GM12878 (cell line): Measurements from ENCODE around the gene POLE4. TPM values are rescaled to one million over a fixed set of nuclear protein-coding genes. Genes with fewer than 3 reads are reported as not detected.

Experiments used
- BHLHE40 ChIP-seq, 2 experiments: fragments of 450-650 bp in 1 of 2; IDR thresholded peaks; 2 replicates each; pipeline ENCODE4 v1.6.1; 2011 to 2017; ENCODE audit warnings: low read depth in 2 of 2, borderline replicate concordance in 1 of 2, improper control_type of control experiment in 1 of 2, low read length in 1 of 2, mild to moderate bottlenecking in 1 of 2
- CHD2 ChIP-seq: IDR thresholded peaks from 2 replicates; pipeline ENCODE4 v1.6.1; 2011; ENCODE audit warnings: low read depth, low read length, improper control_type of control experiment, borderline replicate concordance
- NBN ChIP-seq: fragments of 450-650 bp; IDR thresholded peaks from 2 replicates; pipeline ENCODE4 v1.6.1; 2016
- NR2C1 ChIP-seq: fragments of 450-650 bp; IDR thresholded peaks from 2 replicates; pipeline ENCODE4 v1.6.1; 2017; ENCODE audit warnings: antibody characterized with exemption, mild to moderate bottlenecking, moderate library complexity
- RAD21 ChIP-seq: IDR thresholded peaks from 2 replicates; pipeline ENCODE4 v1.6.1; 2011; ENCODE audit warnings: mild to moderate bottlenecking, low read depth, low read length, moderate library complexity; ENCODE audit not compliant: insufficient read depth
- SIN3A ChIP-seq: IDR thresholded peaks from 2 replicates; pipeline ENCODE4 v1.6.1; 2012; ENCODE audit warnings: low read depth, low read length, improper control_type of control experiment
- SUPT20H ChIP-seq: IDR thresholded peaks from 2 replicates; pipeline ENCODE4 v1.6.1; 2011; ENCODE audit warnings: low read depth, mild to moderate bottlenecking, low read length, moderate library complexity, borderline replicate concordance; ENCODE audit not compliant: control insufficient read depth
- SUZ12 ChIP-seq: fragments of 200-600 bp; sonication (generic); IDR thresholded peaks from one replicate; pipeline ENCODE4 v1.6.1; 2018; ENCODE audit warnings: antibody characterized with exemption, mild to moderate bottlenecking; ENCODE audit not compliant: unreplicated experiment
- ZNF217 ChIP-seq: fragments of 450-650 bp; IDR thresholded peaks from 2 replicates; pipeline ENCODE4 v1.6.1; 2017; ENCODE audit warnings: antibody characterized with exemption, mild to moderate bottlenecking
- polyA plus RNA-seq, 11 experiments: library from polyadenylated mRNA; depleted of rRNA in 4 of 11; unstranded in 6 of 11; stranded (reverse) in 5 of 11; fragments of >200 nt; fragmentation: Nextera tagmentation in 4 of 11; fragmentation: Illumina TruSeq in 1 of 11; extraction: Ambion mirVana in 4 of 11; extraction: Trizol in 1 of 11; gene quantifications; 1 replicate in 1 of 11; 2 replicates in 10 of 11; pipeline versions ENCODE4 v1.2.1 to v1.2.3, GENCODE V29; 2011 to 2016; ENCODE audit warnings: inconsistent platforms in 2 of 11, missing spikeins in 2 of 11, low read depth in 1 of 11
- total RNA-seq, 4 experiments: library from RNA; depleted of rRNA in 3 of 4; stranded (reverse); fragments of >200 nt in 3 of 4; fragmentation: Illumina TruSeq in 1 of 4; extraction: Trizol in 1 of 4; gene quantifications; 2 replicates each; pipeline versions ENCODE4 v1.2.1 to v1.2.3, GENCODE V29; 2013 to 2021
- TF ChIP-seq, protein P1 (sequence below): IDR thresholded peaks from 2 replicates; pipeline ENCODE4 v1.6.1; 2012; ENCODE audit warnings: low read depth, low read length, improper control_type of control experiment
- TF ChIP-seq, protein P2 (sequence below): fragments of 450-650 bp; conservative IDR thresholded peaks from 2 replicates; pipeline ENCODE4 v1.6.1; 2017; ENCODE audit warnings: mild to moderate bottlenecking, moderate library complexity
- TF ChIP-seq, protein P3 (sequence below): IDR thresholded peaks from 2 replicates; pipeline ENCODE4 v1.6.1; 2012; ENCODE audit warnings: low read depth, low read length, improper control_type of control experiment
- TF ChIP-seq, protein P4 (sequence below): fragments of 150-350 bp; IDR thresholded peaks from 2 replicates; pipeline ENCODE4 v1.6.1; 2016; ENCODE audit warnings: low read depth, low read length

Gene POLE4
- total and polyA plus RNA-seq, 10 of the 15 experiments (the other 5 are each of a cell fraction or from before 2014, with no cell fraction given) = 38.5 to 221 (median 66.8) TPM

DNA sequence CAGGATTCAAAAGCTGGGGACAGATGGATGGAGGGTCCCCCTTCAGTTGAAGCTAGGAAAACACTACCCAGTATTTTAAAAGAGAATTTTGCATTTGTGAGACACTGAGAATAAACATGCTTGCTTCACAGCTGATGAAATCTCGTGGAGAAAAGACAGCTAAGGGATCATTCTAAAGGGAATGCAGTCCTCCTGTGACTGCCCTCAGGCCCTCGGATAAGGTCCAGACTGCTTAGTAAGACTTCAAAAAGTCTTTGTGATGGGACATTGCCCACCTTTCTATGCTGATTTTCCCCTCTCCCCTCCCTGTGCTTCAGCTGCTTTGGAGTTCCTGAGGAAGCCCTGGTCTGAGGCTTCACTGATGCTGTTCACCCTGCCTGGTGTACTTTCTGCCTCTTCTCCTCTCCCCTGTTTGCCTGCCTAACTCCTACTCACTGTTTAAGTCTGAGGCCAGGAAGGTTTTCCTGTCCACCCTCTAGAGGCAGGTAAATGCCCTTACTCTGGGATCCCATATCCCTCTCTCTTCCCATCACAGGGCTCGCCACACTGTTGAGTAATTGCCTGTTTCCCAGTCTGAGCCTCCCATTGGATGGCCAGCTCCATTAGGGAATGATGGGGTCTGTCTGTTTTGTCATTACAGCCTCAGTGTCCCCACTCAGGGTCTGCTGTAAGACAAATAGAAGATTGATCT is 26.6 kb downstream of the POLE4 start (continued):
- TF ChIP-seq, protein P1, sequence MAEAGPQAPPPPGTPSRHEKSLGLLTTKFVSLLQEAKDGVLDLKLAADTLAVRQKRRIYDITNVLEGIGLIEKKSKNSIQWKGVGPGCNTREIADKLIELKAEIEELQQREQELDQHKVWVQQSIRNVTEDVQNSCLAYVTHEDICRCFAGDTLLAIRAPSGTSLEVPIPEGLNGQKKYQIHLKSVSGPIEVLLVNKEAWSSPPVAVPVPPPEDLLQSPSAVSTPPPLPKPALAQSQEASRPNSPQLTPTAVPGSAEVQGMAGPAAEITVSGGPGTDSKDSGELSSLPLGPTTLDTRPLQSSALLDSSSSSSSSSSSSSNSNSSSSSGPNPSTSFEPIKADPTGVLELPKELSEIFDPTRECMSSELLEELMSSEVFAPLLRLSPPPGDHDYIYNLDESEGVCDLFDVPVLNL = no peak
- no peak for TF ChIP-seq BHLHE40 (IDR thresholded peaks at IDR 0.05; ENCODE audit: borderline replicate concordance in 1 of 2, low read depth in 2 of 2, low read length in 1 of 2)
- TF ChIP-seq NR2C1 = no peak
- TF ChIP-seq RAD21 = no peak
- TF ChIP-seq NBN = no peak
- no peak for TF ChIP-seq SUPT20H
- no peak for TF ChIP-seq CHD2
- TF ChIP-seq, protein P2, sequence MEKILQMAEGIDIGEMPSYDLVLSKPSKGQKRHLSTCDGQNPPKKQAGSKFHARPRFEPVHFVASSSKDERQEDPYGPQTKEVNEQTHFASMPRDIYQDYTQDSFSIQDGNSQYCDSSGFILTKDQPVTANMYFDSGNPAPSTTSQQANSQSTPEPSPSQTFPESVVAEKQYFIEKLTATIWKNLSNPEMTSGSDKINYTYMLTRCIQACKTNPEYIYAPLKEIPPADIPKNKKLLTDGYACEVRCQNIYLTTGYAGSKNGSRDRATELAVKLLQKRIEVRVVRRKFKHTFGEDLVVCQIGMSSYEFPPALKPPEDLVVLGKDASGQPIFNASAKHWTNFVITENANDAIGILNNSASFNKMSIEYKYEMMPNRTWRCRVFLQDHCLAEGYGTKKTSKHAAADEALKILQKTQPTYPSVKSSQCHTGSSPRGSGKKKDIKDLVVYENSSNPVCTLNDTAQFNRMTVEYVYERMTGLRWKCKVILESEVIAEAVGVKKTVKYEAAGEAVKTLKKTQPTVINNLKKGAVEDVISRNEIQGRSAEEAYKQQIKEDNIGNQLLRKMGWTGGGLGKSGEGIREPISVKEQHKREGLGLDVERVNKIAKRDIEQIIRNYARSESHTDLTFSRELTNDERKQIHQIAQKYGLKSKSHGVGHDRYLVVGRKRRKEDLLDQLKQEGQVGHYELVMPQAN = no peak
- TF ChIP-seq SIN3A = no peak
- TF ChIP-seq, protein P3, sequence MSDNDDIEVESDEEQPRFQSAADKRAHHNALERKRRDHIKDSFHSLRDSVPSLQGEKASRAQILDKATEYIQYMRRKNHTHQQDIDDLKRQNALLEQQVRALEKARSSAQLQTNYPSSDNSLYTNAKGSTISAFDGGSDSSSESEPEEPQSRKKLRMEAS = no peak
- TF ChIP-seq, protein P4, sequence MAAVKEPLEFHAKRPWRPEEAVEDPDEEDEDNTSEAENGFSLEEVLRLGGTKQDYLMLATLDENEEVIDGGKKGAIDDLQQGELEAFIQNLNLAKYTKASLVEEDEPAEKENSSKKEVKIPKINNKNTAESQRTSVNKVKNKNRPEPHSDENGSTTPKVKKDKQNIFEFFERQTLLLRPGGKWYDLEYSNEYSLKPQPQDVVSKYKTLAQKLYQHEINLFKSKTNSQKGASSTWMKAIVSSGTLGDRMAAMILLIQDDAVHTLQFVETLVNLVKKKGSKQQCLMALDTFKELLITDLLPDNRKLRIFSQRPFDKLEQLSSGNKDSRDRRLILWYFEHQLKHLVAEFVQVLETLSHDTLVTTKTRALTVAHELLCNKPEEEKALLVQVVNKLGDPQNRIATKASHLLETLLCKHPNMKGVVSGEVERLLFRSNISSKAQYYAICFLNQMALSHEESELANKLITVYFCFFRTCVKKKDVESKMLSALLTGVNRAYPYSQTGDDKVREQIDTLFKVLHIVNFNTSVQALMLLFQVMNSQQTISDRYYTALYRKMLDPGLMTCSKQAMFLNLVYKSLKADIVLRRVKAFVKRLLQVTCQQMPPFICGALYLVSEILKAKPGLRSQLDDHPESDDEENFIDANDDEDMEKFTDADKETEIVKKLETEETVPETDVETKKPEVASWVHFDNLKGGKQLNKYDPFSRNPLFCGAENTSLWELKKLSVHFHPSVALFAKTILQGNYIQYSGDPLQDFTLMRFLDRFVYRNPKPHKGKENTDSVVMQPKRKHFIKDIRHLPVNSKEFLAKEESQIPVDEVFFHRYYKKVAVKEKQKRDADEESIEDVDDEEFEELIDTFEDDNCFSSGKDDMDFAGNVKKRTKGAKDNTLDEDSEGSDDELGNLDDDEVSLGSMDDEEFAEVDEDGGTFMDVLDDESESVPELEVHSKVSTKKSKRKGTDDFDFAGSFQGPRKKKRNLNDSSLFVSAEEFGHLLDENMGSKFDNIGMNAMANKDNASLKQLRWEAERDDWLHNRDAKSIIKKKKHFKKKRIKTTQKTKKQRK = no peak
- TF ChIP-seq ZNF217 = no peak
- no peak for TF ChIP-seq SUZ12
